CD4-positive, alpha-beta T cell (primary cell): Measurements from ENCODE around the gene IL3RA. TPM values are rescaled to one million over a fixed set of nuclear protein-coding genes. Genes with fewer than 3 reads are reported as not detected.
"Not testable (repeated sequence)": the region's sequence is repeated elsewhere in the genome, so short reads cannot be mapped to it uniquely, and the experiment has no call there.

Source experiments
- ATAC-seq: fragments of 200-7000 bp; cut with Tn5 transposase; one replicate; pipeline ENCODE4 v1.10.0; 2022; ENCODE audit warnings: mild to moderate bottlenecking; ENCODE audit not compliant: poor library complexity
- CTCF ChIA-PET: fragments of 350-600 bp; sonication (Branson Sonifier 250); formaldehyde crosslinking; loops from one replicate; lab custom pipeline; 2021; ENCODE audit warnings: antibody characterized with exemption, inconsistent platforms; lab: Charles Lee
- POLR2A ChIA-PET: fragments of 350-600 bp; sonication (Branson Sonifier 250); formaldehyde crosslinking; loops from one replicate; lab custom pipeline; 2021; ENCODE audit warnings: antibody characterized with exemption, inconsistent platforms; lab: Charles Lee
- DNase-seq, 14 experiments: peaks; one replicate each; pipeline ENCODE4 v3.0.0-alpha.2; 2013 to 2020; ENCODE audit warnings: mixed read lengths in 2 of 14
- H3K27ac ChIP-seq, 2 donors: one replicate each; pipeline versions ENCODE4 v1.5.1 to v1.7.0; 2013; ENCODE audit warnings: low read length in 2 of 2, low read depth in 1 of 2, mild to moderate bottlenecking in 1 of 2
- H3K27me3 ChIP-seq, 2 experiments: 1 replicate in 1 of 2; 2 replicates in 1 of 2; pipeline versions ENCODE4 v1.6.1 to v1.7.0; 2013; ENCODE audit warnings: low read length in 2 of 2, control low read depth in 1 of 2, mild to moderate bottlenecking in 1 of 2, moderate library complexity in 1 of 2; ENCODE audit not compliant: insufficient read depth in 2 of 2, control insufficient read depth in 1 of 2
- H3K36me3 ChIP-seq: one replicate; pipeline ENCODE4 v1.6.1; 2013; ENCODE audit warnings: low read length, control low read depth; ENCODE audit not compliant: insufficient read depth
- H3K4me1 ChIP-seq: one replicate; pipeline ENCODE4 v1.6.1; 2013; ENCODE audit warnings: low read length, control low read depth; ENCODE audit not compliant: insufficient read depth
- H3K4me3 ChIP-seq: one replicate; pipeline ENCODE4 v1.5.1; 2013; ENCODE audit warnings: mild to moderate bottlenecking, low read length, moderate library complexity
- H3K9me3 ChIP-seq, 2 experiments: 1 replicate in 1 of 2; 2 replicates in 1 of 2; pipeline versions ENCODE4 v1.6.1 to v1.7.0; 2013; ENCODE audit warnings: low read length in 2 of 2, mild to moderate bottlenecking in 2 of 2, control low read depth in 1 of 2, moderate library complexity in 1 of 2; ENCODE audit not compliant: control insufficient read depth in 1 of 2, insufficient read depth in 1 of 2
- H3K27ac Mint-ChIP-seq: one replicate; pipeline ENCODE4 v1.8.0; 2020; ENCODE audit warnings: mixed read lengths
- H3K27me3 Mint-ChIP-seq: one replicate; pipeline ENCODE4 v1.8.0; 2021; ENCODE audit warnings: mixed read lengths
- H3K36me3 Mint-ChIP-seq: one replicate; pipeline ENCODE4 v1.8.0; 2021; ENCODE audit warnings: low read depth, mixed read lengths
- H3K4me1 Mint-ChIP-seq: one replicate; pipeline ENCODE4 v1.8.0; 2021; ENCODE audit warnings: low read depth, mixed read lengths
- H3K4me3 Mint-ChIP-seq: one replicate; pipeline ENCODE4 v1.8.0; 2020; ENCODE audit warnings: mild to moderate bottlenecking, mixed read lengths
- H3K9me3 Mint-ChIP-seq: one replicate; pipeline ENCODE4 v1.8.0; 2020; ENCODE audit warnings: mixed read lengths
- intact Hi-C, 2 experiments: fragments of 100-400 bp; cut with DNase I in 1 of 2; cut with micrococcal nuclease in 1 of 2; formaldehyde crosslinking; loops; one replicate each; pipeline versions ENCODE4 v1.15.1 to v1.9.0; 2023 to 2025; cut with DNase I, micrococcal nuclease
- total RNA-seq, 174 experiments: library from RNA in 2 of 174; stranded (reverse) in 2 of 174; gene quantifications; one replicate each; pipeline ENCODE4 v1.2.3 and lab custom pipeline; 2021 to 2026
- TF ChIP-seq, protein P1 (sequence below): fragments of 200-600 bp; IDR thresholded peaks from one replicate; pipeline ENCODE4 v1.8.0; 2022; ENCODE audit warnings: antibody characterized with exemption, mild to moderate bottlenecking

Gene IL3RA
- total RNA-seq, 2 experiments from 2014 or later, result 0.45 to 0.49 TPM

DNA sequence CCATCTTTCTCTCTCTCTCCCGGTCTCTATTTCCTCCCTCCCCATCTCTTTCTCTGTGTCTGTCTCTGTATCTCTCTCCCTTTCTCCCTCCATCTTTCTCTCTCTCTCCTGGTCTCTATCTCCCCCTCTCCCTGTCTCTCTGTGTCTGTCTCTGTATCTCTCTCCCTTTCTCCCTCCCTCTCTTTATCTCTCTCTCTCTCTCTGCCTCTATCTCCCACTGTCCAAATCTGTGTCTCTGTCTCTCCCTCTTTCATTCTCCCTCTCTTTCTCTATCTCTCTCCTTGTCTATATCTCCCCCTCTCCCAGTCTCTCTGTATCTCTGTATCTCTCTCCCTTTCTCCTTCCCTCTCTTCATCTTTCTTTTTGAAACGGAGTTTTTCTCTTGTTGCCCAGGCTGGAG is 23.6 kb downstream of the IL3RA start:
- no peak overlapping the region for H3K4me3 Mint-ChIP-seq
- Histone ChIP-seq H3K9me3 (peaks cover 4 to 15% of the 10 kb centered on the region in 2 experiments), H3K27ac (no peak overlapping the region), H3K27me3 (no peaks in the 10 kb centered on the region), H3K36me3 (peaks cover 8% of the 10 kb centered on the region), H3K4me1 (peaks cover 4% of the 10 kb centered on the region), H3K4me3 (no peak overlapping the region)
- H3K27me3 Mint-ChIP-seq, result no peaks in the 10 kb centered on the region
- H3K36me3 Mint-ChIP-seq, result peaks cover 54% of the 10 kb centered on the region
- DNase-seq, result no peak
- ChIA-PET CTCF (no interaction called here), POLR2A (no interaction called here)
- TF ChIP-seq, protein P1, sequence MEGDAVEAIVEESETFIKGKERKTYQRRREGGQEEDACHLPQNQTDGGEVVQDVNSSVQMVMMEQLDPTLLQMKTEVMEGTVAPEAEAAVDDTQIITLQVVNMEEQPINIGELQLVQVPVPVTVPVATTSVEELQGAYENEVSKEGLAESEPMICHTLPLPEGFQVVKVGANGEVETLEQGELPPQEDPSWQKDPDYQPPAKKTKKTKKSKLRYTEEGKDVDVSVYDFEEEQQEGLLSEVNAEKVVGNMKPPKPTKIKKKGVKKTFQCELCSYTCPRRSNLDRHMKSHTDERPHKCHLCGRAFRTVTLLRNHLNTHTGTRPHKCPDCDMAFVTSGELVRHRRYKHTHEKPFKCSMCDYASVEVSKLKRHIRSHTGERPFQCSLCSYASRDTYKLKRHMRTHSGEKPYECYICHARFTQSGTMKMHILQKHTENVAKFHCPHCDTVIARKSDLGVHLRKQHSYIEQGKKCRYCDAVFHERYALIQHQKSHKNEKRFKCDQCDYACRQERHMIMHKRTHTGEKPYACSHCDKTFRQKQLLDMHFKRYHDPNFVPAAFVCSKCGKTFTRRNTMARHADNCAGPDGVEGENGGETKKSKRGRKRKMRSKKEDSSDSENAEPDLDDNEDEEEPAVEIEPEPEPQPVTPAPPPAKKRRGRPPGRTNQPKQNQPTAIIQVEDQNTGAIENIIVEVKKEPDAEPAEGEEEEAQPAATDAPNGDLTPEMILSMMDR, result no peak
- no peaks in the 10 kb centered on the region for H3K4me1 Mint-ChIP-seq
- no peak for ATAC-seq
- H3K9me3 Mint-ChIP-seq, result no peaks in the 10 kb centered on the region
- H3K27ac Mint-ChIP-seq, result no peak overlapping the region
- intact Hi-C loops, result no loop called here

DNA sequence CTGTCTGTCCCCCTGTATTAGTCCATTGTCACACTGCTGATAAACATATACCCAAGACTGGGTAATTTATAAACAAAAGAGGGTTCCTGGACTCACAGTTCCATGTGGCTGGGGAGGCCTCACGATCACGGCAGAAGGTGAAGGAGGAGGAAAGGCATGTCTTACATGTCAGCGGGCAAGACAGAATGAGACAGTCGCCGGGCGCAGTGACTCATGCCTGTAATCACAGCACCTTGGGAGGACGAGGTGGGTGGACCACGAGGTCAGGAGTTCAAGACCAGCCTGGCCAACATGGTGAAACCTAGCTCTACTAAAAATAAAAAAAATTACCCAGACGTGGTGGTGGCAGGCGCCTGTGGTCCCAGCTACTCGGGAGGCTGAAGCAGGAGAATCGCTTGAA is 24.7 kb downstream of the IL3RA start:
- TF ChIP-seq, protein P1, result no peak
- peaks cover 4 to 15% of the 10 kb centered on the region in 2 experiments for H3K9me3 ChIP-seq
- H3K27me3 ChIP-seq, result no peaks in the 10 kb centered on the region
- H3K4me3 ChIP-seq, result no peak overlapping the region
- POLR2A ChIA-PET, result no interaction called here
- Mint-ChIP-seq H3K36me3 (peaks cover 49% of the 10 kb centered on the region), H3K4me1 (no peaks in the 10 kb centered on the region), H3K27ac (no peak overlapping the region), H3K9me3 (no peaks in the 10 kb centered on the region), H3K27me3 (no peaks in the 10 kb centered on the region), H3K4me3 (no peak overlapping the region)
- no peak for ATAC-seq
- CTCF ChIA-PET, result no interaction called here
- no peak overlapping the region for H3K27ac ChIP-seq
- H3K36me3 ChIP-seq, result peaks cover 8% of the 10 kb centered on the region
- DNase-seq, result no peak
- H3K4me1 ChIP-seq, result no peaks in the 10 kb centered on the region
- intact Hi-C loops, result no loop called here

DNA sequence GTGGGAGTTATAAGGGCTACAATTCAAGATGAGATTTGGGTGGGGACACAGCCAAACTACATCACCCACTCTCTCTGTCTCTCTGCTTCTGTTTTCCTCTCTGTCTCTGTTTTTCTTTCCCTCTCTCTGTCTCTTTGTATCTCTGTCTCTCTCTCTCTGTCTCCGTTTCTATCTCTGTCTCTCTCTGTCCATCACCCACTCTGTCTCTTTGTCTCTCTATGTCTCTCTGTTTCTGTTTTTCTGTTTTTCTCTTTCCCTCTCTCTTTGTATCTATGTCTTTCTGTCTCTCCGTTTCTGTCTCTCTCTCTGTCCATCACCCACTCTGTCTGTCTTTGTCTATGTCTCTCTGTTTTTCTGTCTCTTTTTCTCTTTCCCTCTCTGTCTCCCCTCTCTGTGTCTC is 25.3 kb downstream of the IL3RA start:
- Mint-ChIP-seq H3K27me3 (no peaks in the 10 kb centered on the region), H3K4me1 (no peaks in the 10 kb centered on the region), H3K9me3 (no peaks in the 10 kb centered on the region), H3K36me3 (peaks cover 49% of the 10 kb centered on the region), H3K4me3 (no peak overlapping the region), H3K27ac (peak overlapping the region; percentile 24)
- ATAC-seq (no peak), DNase-seq (no peak)
- H3K36me3 ChIP-seq, result peaks cover 8% of the 10 kb centered on the region
- ChIA-PET CTCF (no interaction called here), POLR2A (no interaction called here)
- TF ChIP-seq, protein P1, result no peak
- H3K4me3 ChIP-seq, result no peak overlapping the region
- H3K9me3 ChIP-seq, result peaks cover 4 to 15% of the 10 kb centered on the region in 2 experiments
- H3K27me3 ChIP-seq, result no peaks in the 10 kb centered on the region
- H3K4me1 ChIP-seq, result no peaks in the 10 kb centered on the region
- intact Hi-C loops, result no loop called here
- no peak overlapping the region for H3K27ac ChIP-seq

DNA sequence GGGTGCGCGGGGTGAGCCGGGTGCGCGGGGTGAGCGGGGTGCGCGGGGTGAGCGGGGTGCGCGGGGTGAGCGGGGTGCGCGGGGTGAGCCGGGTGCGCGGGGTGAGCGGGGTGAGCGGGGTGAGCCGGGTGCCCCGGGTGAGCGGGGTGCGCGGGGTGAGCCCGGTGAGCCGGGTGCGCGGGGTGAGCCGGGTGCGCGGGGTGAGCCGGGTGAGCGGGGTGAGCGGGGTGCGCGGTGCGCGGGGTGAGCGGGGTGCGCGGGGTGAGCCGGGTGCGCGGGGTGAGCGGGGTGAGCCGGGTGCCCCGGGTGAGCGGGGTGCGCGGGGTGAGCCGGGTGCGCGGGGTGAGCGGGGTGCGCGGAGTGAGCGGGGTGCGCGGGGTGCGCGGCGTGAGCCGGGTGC is 29.8 kb downstream of the IL3RA start:
- H3K36me3 Mint-ChIP-seq, result peaks cover 28% of the 10 kb centered on the region
- H3K27ac ChIP-seq, ATAC-seq, H3K27me3 ChIP-seq, H3K4me1 ChIP-seq, H3K4me1 Mint-ChIP-seq, H3K27ac Mint-ChIP-seq, H3K4me3 Mint-ChIP-seq, intact Hi-C loops, POLR2A ChIA-PET, H3K4me3 ChIP-seq, DNase-seq, CTCF ChIA-PET, H3K9me3 Mint-ChIP-seq, H3K36me3 ChIP-seq, H3K9me3 ChIP-seq, H3K27me3 Mint-ChIP-seq: not testable (repeated sequence)
